Measurements from ENCODE around the gene MRPL44.
"Not testable (repeated sequence)": the region's sequence is repeated elsewhere in the genome, so short reads cannot be mapped to it uniquely, and the experiment has no call there.

The MRPL44 gene

DNA sequence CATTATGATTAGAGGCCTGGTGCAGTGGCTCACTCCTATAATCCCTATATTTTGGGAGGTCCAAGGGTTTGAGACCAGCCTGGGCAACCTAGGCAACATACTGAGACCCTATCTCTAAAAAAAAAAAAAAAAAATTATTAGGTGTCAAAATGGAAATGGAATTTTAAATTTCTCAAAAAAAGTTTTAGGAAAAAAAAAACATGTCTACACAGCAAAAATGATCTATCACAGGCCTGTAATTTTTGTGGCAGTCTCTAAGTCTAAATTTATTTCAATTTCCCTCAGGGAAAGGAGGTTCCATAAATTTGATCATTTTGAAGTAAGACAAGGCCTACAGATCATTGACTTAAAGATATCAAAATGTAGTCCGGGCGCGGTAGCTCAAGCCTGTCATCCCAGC is 16.3 kb downstream of the MRPL44 start:
- no peak for DNase-seq

DNA sequence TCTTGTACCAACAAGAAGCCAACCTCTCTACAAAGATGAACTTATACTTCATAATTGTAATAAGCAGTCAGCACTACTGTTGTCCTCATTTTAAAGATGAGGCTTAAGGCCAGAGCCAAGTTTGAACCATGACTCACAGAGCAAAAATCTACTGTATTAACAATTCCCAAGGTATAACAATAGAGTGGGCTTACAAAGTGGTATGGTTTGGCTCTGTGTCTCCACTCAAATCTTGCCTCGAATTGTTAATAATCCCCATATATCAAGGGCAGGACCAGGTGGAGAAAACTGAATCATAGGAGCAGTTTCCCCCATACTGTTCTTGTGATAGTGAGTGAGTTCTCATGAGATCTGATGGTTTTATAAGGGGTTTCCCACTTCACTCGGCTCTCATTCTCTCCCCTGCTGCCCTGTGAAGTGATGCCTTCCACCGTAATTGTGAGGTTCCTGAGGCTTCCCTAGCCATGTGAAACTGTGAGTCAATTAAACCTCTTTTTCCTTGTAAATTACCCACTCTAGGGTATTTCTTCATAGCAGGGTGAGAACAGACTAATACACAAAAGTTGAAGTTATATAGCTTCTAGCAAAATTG is 19.5 kb downstream of the MRPL44 start:
- no peak for DNase-seq

DNA sequence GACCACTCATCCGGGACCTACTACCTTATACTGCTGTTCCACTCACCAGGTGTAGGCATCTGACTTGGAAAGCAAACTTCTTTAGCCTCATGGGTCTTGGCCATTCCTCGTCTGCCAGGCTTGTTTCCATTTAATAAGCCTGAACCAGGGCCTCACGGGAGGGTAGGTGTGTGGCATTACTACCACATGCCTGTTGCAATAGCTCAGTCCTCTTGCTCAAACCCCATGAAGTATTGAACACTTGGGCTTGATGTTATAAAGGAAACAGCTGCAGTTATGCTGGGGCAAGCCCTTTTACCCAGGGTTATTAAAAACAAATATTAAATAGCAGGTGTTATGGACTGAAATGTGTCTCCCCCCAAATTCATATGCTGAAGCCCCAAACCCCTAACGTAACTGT is 21.2 kb downstream of the MRPL44 start:
- DNase-seq = no peak

DNA sequence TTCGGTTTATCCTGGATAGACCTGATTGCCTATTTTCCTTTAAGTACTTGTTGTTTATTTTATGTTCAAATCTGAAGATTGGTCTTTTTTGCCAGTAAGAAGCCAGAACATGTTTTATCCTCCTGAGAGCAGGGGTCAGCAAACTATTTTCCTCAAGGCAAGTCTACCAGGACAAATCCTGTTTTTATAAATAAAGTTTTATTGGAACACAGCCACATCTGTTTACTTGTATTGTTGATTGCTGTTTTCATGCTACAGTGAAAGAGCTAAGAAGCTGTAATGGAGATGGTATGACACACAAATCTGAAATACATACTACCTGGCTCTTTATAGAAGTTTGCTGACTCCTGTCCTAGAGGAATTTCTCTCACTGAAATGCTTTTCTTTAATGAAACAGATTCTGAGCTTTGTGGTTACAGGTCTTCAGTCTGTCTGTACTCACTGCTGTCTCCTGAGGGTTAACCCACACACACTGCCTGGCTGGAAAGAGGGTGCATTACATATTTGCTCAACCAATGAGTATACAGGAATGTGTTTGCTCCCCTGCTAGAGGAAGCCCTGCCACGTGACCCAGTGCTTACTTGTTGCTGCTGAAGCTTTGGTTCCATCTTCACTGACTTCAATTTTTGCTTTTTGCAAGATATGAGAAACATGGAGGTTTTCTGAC is 22.6 kb downstream of the MRPL44 start:
- DNase-seq = no peak

DNA sequence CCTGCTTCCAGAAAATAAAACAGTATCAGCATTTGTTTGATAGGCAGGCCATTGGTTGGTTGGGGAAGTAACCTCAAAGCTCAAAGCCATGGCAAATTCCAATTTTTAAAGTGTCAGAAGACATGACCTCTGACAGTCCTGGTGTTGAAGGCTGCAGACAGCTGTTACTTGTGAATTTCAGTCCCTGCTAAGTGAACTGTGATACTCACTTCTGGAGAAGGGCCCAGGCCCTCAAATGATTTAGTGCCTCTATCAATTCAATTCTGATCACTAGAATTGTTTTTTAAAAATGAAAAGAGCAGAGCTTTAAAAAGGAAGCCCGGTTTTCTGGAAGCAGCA is 23.1 kb downstream of the MRPL44 start:
- DNase-seq = no peak

DNA sequence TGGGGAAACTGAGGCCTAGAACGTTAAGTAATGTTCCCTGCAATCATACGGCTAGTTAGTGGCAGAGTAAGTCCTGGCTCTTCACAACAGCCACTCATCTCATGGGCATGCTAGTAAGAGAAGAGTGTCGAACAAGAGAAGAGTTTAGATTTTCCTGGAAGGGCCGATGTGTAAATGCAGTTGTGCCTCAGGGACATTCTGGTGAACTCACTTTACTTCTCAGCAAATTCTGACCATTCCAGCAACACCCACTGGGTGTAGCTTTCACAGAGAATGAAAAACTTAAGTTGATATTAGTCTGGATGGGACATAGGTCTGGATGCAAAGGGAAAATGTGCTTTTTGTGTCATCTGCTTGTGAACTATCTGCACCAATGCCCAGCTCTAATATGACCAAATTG is 23.5 kb downstream of the MRPL44 start:
- no peak for DNase-seq

DNA sequence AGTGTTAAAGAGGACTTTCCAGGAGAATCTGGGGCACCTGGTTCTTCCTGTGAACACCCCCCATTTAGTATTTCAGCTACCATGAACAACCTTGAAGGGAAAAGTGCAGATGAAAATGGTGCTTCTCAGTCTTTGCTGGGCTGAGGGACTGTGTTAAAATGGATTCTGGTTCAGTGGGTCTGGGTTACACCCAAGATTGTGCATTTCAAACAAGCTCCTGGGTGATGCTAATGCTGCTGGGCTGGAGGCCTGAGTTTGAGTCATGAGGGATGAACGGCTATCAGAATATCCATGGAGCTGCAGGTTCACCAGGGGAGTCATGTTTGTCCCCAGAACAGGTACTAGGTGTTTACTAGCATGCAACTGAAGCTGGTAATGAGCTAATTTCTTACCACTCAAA is 24.0 kb downstream of the MRPL44 start:
- no peak for DNase-seq

DNA sequence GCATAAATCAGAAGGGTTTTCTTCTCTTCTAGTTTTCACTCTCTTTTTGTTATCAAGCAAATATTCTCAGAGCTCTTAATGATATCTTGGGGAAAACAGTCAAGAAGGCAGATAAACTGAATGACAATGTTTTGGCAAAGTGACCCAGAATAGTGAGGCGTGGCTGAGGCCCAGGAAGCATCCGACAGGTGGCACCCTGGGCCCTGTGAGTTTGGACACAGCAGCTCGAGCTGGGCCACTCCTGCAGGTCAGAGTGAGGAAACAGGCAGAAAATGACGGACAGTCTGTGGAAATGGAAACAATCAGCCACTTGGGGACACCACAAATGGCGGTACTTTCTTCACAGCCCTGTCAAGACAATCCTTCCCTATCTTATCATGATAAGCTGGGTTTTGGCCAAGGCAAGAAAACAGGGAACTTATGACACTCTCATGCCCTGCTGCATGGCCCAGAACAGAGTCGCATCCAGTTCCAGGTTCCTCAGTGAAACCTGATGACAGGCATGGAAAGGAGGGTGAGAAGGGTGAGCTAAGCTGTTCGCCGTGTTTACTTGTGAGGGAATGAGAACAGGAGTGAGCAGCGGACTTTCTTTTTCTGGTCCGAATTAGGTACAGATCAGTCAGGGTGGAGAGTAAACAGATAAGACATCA is 32.1 kb downstream of the MRPL44 start:
- no peak for DNase-seq

DNA sequence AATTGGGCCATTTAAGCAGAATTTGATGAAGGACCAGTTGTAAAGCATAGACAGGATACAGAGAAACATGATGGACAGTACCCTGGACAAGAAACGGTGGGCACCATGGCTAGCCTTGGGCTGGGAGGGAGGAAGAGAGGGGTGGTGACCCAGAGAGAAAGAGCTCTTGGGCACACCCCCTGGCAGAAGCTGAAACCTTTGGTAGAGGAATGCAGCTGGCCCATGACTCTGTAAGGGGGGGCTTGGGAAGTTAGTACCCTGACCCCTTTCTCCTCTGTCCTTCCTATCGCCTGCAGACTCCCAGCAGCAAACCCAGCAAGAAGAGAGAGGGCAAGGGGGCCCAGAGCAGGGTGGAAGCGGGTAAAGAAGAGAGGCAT is 32.6 kb downstream of the MRPL44 start:
- DNase-seq = no peak

DNA sequence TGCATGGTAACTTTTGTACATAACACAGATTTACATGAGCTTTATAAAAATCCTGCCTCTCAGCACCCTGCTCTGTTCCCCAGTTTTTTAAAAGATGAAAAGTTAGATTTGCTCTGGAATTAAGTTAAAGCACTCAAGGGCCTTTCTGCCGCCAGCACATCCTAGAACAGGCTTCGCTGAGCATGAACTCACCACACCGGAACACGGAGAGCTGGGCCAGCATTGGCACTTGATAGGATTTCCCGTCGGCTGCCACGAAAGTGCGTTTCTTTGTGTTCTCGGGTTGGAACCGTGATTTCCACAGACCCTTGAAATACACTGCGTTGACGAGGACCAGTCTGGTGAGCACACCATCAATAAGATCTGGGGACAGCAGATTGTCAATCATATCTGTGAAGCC is 34.3 kb downstream of the MRPL44 start:
- no peak for DNase-seq

DNA sequence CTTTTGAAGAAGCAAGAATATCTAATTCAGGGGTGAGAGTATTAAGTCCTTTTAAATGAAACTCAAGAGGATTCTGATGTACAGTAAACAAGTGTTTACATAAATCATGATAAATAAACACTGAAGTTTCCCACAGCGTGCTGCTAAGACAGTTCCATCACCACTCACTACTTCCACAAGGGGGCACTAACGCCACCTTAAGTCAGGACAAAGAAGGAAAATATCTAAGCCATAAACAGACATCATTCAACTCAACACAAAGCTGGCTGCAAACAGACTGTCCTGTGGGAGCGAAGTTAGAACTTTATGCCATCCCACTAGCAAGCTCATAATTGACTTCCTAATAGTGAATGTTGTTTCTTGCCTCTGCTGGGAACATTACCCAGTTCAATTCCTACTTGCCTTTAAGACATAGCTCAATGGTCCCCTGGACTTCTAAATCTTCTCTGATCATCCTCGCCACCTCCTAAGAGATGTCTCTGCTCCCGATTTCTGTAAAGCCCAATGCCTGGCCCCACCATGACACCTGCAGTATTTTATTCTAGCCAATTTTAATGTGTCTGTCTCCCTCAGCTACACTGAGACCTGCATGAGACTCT is 36.5 kb downstream of the MRPL44 start:
- peak; percentile 57 for DNase-seq

DNA sequence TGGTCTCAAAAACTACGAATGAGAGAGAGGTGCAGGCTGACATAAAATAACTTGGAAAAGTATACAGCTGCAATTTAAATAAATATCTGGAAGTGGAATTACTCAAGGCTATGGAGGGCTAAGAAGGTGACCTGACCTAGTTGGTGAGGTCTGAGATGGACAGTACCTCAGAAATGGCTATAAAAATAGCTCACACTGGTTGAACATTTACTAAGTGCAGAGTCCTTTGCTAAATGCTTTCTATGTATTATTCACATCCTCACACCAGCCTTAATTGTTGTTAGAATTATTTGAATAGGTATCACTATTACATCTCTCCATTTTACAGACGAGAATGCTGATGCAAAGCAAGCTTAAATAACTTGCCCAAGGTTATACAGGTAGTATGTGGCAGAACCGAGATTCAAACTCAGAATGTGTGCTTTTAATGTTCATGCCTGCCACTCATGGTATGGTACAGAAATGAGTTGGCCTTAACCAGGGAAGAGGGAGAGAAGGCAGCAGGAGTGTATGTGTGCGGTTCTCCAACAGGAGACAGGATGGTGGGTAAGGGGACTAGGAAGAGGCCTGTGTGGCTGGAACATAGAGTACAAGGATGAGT is 37.4 kb downstream of the MRPL44 start:
- no peak for DNase-seq

DNA sequence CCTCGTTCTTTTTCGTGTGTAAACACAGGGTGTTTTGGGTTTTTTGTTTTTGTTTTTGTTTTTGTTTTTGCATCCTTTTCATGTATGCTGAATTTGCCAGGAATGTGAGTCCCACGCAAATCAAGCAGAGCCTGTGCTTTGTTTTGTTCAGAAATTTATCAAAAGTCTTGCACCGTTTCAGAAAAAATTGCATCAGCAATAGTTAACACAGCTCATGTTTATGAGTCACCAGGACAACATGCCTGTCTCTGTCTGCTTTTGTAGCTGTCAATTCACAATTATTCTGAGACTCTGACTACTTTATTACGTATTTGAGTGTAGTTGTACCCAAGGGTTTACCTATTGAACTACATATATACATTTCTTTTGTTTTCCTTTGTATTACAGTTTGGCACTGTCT is 38.3 kb downstream of the MRPL44 start:
- DNase-seq = no peak

DNA sequence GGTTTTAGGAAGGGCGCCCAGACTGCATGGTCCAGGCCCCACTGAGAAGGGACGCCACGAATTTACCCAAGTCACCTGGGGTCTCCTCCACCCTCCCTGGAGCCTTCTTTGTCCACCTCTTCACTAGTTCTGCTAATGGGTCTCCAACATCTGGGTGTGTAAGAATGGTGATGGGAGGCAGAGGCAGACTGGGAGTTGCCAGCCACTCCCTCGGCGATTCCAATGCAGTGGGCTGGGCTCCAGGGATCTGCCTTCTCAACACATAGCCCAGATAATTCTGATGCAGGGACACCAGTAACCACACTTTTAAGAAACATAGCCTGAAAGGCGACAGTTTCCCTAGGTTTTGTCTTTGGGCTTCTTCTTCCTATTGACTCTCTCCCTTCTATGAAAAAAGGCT is 39.1 kb downstream of the MRPL44 start:
- DNase-seq = no peak

DNA sequence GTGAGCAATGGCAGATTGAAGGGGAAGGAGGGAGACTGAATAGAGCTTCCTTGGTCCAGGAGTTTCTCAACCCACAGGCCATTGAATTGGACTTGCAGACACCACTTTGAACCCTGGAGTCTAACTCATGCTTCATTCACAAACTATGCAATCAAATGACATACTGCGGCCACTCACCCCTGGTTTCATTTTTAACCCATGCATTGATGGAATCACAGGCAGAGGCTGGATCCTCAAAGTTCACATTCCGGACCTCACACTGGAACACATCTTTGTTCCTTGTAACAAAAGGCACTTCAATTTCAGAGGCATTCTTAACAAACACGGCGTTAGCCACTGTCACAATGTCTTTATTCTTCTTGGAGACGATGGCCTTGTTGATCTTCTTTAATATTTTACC is 40.7 kb downstream of the MRPL44 start:
- DNase-seq = no peak

DNA sequence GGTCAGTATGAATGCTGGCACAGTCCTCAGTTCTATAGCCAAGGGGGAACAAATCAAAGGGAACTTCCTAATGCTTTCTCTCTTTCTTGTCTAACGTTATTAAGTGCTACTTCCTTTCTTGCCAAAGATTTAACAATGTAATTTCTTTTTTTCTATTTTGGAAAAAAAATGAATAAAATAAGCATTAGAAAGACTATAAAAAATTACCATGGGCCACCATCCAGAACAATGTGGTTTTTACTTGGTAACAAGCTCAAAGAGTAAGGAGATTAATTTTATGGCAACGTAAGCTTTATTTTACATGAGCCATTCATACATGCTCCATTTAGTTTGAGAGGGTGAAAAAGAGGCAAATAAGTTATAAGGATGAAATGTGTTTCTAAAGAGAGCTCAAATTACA is 41.7 kb downstream of the MRPL44 start:
- DNase-seq = no peak

DNA sequence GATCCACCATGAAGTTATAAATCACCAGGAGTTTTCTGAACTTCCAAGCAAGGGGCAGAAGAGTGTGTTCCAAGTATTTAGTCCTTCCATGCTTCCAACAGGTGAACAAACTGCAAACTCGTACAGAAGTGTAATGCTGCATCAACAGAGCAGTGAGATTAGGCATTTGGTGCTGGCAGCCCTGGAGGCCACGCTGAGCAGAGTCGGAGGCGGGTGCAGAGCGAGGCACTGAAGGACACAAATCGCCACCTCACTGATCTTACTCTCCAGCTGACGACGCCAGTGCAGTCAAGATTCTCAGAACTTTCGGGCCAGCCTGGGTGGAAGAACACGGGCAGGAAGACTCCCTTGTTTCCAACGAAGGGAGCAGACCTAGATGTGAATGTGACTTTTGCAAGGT is 42.6 kb downstream of the MRPL44 start:
- no peak for DNase-seq

DNA sequence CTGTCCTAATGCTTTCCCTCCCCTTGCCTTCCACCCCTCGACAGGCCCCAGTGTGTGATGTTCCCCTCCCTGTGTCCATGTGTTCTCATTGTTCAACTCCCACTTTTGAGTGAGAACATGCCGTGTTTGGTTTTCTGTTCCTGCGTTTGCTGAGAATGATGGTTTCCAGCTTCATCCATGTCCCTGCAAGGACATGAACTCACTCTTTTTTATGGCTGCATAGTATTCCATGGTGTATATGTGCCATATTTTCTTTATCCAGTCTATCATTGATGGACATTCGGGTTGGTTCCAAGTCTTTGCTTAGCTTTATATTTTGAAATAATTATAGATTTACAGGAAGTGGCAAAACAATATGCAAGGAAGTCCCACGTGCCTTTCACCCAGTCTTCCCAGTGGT is 43.4 kb downstream of the MRPL44 start:
- not testable (repeated sequence) for DNase-seq

DNA sequence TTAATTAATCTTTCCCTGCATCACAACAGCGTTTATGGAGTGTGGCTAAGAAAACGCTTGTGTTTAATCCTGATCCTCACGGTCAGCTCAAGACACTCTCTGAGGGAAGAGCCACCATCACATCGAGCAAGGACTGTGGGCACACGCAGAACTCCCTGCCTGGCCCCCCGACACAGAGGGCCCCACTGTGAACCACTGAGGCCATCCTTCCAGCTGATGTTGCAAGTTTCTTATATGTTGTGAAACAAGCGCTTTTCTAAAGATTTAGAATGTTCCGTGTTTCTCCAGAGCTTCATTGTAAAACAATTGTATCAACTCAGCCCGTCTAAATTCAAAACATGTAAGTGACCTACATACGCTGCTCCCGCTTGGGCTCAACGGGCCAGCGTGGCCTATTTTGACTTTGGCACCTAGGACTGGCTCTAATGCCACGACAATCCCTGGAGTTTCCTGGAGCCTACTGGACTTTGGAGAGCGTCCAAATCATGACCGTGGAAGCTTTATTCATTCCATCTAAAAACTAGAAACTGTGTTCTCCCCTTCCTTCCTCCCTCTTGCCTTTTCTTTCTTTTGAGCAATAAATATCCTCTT is 46.9 kb downstream of the MRPL44 start:
- DNase-seq = no peak

DNA sequence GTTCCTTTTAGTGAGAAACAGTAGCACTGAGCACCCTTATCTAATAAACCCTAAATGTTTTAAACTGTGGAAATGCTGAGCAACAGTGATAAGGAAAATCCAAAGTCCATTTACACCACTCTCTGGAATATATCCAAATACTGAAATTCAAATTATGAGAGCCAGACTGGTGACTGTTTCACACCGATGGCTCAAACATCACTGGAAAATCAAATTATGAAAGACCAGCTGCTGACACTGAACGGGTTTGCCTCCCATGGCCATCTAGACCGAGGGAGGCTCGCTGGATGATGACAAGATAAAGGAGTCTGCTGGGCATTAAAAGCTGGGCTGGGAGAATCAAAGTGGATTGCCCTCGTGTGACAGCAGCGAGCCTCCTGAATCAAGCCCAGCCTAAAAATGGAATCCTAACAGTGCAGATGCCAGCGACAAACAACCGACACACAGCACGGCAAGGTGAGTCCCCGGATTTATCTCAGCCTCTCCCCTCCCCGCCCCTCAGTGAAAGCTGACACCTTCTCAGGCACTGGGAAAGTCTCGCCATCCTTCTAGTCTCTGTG is 51.5 kb downstream of the MRPL44 start:
- no peak for DNase-seq

DNA sequence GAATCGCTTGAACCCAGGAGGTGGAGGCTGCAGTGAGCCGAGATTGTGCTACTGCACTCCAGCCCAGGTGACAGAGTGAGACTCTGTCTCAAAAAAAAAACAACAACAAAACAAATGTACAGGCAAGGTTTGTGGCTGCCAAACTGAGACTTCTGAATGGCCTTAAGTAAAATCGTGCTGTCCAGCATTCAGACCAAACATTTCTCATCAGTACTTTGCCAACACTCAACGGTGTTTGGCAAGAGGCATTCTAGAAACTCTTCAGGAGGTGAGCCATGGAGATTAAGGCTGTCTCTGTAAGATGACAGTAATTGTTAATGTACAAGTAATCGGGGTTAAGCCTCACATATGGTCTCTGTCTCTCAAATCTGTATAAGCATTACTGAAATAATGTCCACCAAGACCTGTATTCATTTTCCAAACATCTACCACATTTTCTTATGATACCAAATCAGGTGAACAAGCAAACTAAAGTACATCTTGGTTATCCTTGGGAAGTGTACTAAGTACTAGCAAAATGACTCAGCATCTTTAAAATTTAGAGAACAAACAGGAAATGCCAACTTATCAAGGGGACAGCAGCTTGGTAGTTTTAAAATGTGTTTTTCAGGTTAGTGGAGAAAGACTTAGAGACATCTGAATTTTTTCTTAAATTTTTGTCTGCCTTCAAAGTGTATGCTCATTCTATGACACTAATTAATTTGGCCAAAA is 52.5 kb downstream of the MRPL44 start:
- no peak for DNase-seq

DNA sequence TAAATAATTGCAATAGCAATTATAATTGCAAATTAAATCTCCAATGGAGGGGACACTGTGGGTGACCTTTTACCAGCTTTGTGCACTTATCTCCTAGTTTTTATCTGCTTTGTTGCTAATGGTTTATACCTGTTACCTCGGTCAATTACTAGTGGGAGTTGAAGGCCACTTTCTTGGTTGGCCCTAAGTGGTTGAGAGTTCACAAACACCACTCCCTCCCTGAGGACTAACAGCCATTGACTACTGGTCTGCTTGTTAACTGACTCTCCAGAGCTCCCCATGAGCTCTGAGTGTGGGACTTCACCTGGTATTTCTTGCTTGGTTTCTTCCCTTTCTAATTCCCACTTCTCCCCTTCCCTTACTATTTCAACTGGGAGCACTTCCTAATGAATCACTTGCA is 54.6 kb downstream of the MRPL44 start:
- no peak for DNase-seq

DNA sequence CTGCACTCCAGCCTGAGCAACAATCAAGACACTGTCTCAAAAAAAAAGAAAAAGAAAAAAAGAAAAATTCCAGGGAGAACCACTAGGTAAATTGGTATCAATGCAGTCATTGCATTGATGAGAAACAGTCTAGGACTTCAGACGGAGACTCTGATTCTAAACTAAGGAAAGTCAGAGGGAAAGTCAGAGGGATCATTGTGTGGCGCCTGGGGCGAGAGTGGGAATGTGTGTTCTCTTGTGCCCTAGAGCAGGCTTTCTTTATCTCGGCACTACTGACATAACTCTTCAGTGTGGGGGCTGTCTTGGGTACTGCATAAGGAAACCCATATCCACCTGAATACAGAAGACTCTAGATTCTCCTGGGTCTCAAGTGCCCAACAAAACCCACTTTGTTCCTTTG is 57.1 kb downstream of the MRPL44 start:
- no peak for DNase-seq
